HepG2 (cell line): ENCODE data around the gene ZCCHC24. TPM values are rescaled to one million over a fixed set of nuclear protein-coding genes. Genes with fewer than 3 reads are reported as not detected.

ENCODE experiments used
- AFF4 ChIP-seq: sonication (generic); formaldehyde crosslinking; IDR thresholded peaks from 2 replicates; pipeline ENCODE4 v1.4.0; 2020; ENCODE audit warnings: missing genetic modification reagents
- ETS1 ChIP-seq: sonication (generic); formaldehyde crosslinking; IDR thresholded peaks from 2 replicates; pipeline ENCODE4 v1.4.0; 2020; ENCODE audit warnings: missing genetic modification reagents
- GTF3A ChIP-seq: sonication (generic); formaldehyde crosslinking; conservative IDR thresholded peaks from 2 replicates; pipeline ENCODE4 v1.4.0; 2020; ENCODE audit warnings: mild to moderate bottlenecking, missing genetic modification reagents
- KLF16 ChIP-seq, 2 experiments: sonication (generic) in 1 of 2; formaldehyde crosslinking in 1 of 2; IDR thresholded peaks; 2 replicates each; pipeline versions ENCODE4 v1.6.1 to v1.8.0; 2016 to 2023; ENCODE audit warnings: missing genetic modification reagents in 2 of 2, missing compliant biosample characterization in 1 of 2
- NPAS2 ChIP-seq: sonication (generic); formaldehyde crosslinking; IDR thresholded peaks from 2 replicates; pipeline ENCODE4 v1.8.0; 2022; ENCODE audit warnings: mild to moderate bottlenecking, missing genetic modification reagents, borderline replicate concordance
- POLR2G ChIP-seq: fragments of 200-400 bp; formaldehyde crosslinking; IDR thresholded peaks from 2 replicates; pipeline ENCODE4 v1.6.1; 2018; ENCODE audit warnings: mild to moderate bottlenecking, low read depth, low read length, moderate library complexity
- PRDM15 ChIP-seq: sonication (generic); formaldehyde crosslinking; IDR thresholded peaks from 2 replicates; pipeline ENCODE4 v1.4.0; 2020; ENCODE audit warnings: missing genetic modification reagents
- RBAK ChIP-seq: sonication (generic); formaldehyde crosslinking; IDR thresholded peaks from 2 replicates; pipeline ENCODE4 v1.5.1; 2020; ENCODE audit warnings: mild to moderate bottlenecking, missing genetic modification reagents
- SAFB2 ChIP-seq: sonication (generic); formaldehyde crosslinking; IDR thresholded peaks from 2 replicates; pipeline ENCODE4 v1.5.1; 2020; ENCODE audit warnings: missing genetic modification reagents, low read depth, mild to moderate bottlenecking, borderline replicate concordance
- STAT5B ChIP-seq: sonication (generic); formaldehyde crosslinking; IDR thresholded peaks from 2 replicates; pipeline ENCODE4 v1.4.0; 2020; ENCODE audit warnings: missing genetic modification reagents
- TOE1 ChIP-seq: sonication (generic); formaldehyde crosslinking; IDR thresholded peaks from 2 replicates; pipeline ENCODE4 v1.4.0; 2020; ENCODE audit warnings: mild to moderate bottlenecking, missing genetic modification reagents
- ZFP36L1 ChIP-seq: sonication (generic); formaldehyde crosslinking; IDR thresholded peaks from 2 replicates; pipeline ENCODE4 v1.8.0; 2022; ENCODE audit warnings: mild to moderate bottlenecking, missing genetic modification reagents, moderate library complexity
- ZFX ChIP-seq: sonication (generic); formaldehyde crosslinking; IDR thresholded peaks from 2 replicates; pipeline ENCODE4 v1.4.0; 2020; ENCODE audit warnings: mild to moderate bottlenecking, low read depth, missing genetic modification reagents, moderate library complexity
- ZNF101 ChIP-seq: sonication (generic); formaldehyde crosslinking; IDR thresholded peaks from 2 replicates; pipeline ENCODE4 v1.4.0; 2020; ENCODE audit warnings: mild to moderate bottlenecking, low read depth, missing genetic modification reagents, borderline replicate concordance
- ZNF720 ChIP-seq: sonication (generic); formaldehyde crosslinking; IDR thresholded peaks from 2 replicates; pipeline ENCODE4 v1.4.0; 2020; ENCODE audit warnings: missing genetic modification reagents
- ZNF749 ChIP-seq: sonication (generic); formaldehyde crosslinking; IDR thresholded peaks from 2 replicates; pipeline ENCODE4 v1.8.0; 2022; ENCODE audit warnings: mild to moderate bottlenecking, missing genetic modification reagents, moderate library complexity, borderline replicate concordance
- ZNF776 ChIP-seq: sonication (generic); formaldehyde crosslinking; IDR thresholded peaks from 2 replicates; pipeline ENCODE4 v1.4.0; 2020; ENCODE audit warnings: mild to moderate bottlenecking, missing genetic modification reagents
- ZNF800 ChIP-seq: sonication (generic); formaldehyde crosslinking; IDR thresholded peaks from 2 replicates; pipeline ENCODE4 v1.4.0; 2020; ENCODE audit warnings: missing genetic modification reagents
- ZNF878 ChIP-seq: sonication (generic); formaldehyde crosslinking; IDR thresholded peaks from 2 replicates; pipeline ENCODE4 v1.8.1; 2023; ENCODE audit warnings: mild to moderate bottlenecking, missing genetic modification reagents, moderate library complexity
- ZSCAN31 ChIP-seq: sonication (generic); formaldehyde crosslinking; IDR thresholded peaks from 2 replicates; pipeline ENCODE4 v1.5.0; 2020; ENCODE audit warnings: low read depth, mild to moderate bottlenecking, missing genetic modification reagents
- polyA plus RNA-seq, 8 experiments: library from polyadenylated mRNA; depleted of rRNA in 3 of 8; stranded (reverse) in 7 of 8; unstranded in 1 of 8; fragments of >200 nt; fragmentation: Illumina TruSeq in 4 of 8; extraction: Trizol in 4 of 8; gene quantifications; 2 replicates each; pipeline versions ENCODE4 v1.2.1 to v1.2.3, GENCODE V29; 2011 to 2016; ENCODE audit warnings: low read depth in 4 of 8, missing spikeins in 1 of 8, mixed read lengths in 1 of 8; ENCODE audit not compliant: insufficient read depth in 1 of 8
- total RNA-seq, 5 experiments: library from RNA; depleted of rRNA; stranded (reverse); fragments of >200 nt; fragmentation: Illumina TruSeq; extraction: Trizol; gene quantifications; 2 replicates each; pipeline ENCODE4 v1.2.3, GENCODE V29; 2016; ENCODE audit warnings: low read depth in 1 of 5

The ZCCHC24 gene
- total and polyA plus RNA-seq, 2 of the 13 experiments (the other 11 are each of a cell fraction or from before 2014, with no cell fraction given) = 3.1 to 7.9 TPM

- no peak for TF ChIP-seq PRDM15
- TF ChIP-seq AFF4 (CRISPR knock-in tag) = no peak
- TF ChIP-seq TOE1 = no peak
- TF ChIP-seq SAFB2 (CRISPR knock-in tag) = no peak
- TF ChIP-seq NPAS2 (CRISPR knock-in tag) = no peak
- TF ChIP-seq KLF16 (CRISPR knock-in tag; IDR thresholded peaks at IDR 0.05) = no peak
- no peak for TF ChIP-seq ZNF749 (CRISPR knock-in tag)
- no peak for TF ChIP-seq ZNF800 (CRISPR knock-in tag)
- no peak for TF ChIP-seq ZNF878 (CRISPR knock-in tag)
- no peak for TF ChIP-seq STAT5B (CRISPR knock-in tag)
- TF ChIP-seq ZNF720 = no peak
- no peak for TF ChIP-seq ETS1
- no peak for TF ChIP-seq ZNF101
- no peak for TF ChIP-seq ZSCAN31 (CRISPR knock-in tag)
- TF ChIP-seq RBAK = no peak
- TF ChIP-seq ZFX = peak; percentile 38; the same call in 1 of the 2 replicates
- TF ChIP-seq ZNF776 = no peak
- TF ChIP-seq ZFP36L1 (CRISPR knock-in tag) = no peak
- TF ChIP-seq POLR2G = no peak
- no peak for TF ChIP-seq GTF3A (CRISPR knock-in tag)
These were observed 14.5 kb downstream of the ZCCHC24 start (continued) for GRCh38 chr10:79430936-79431335.
